ENCODE data around the gene ZFYVE16.
"Not testable (repeated sequence)": the region's sequence is repeated elsewhere in the genome, so short reads cannot be mapped to it uniquely, and the experiment has no call there.

Gene ZFYVE16

GRCh38 chr5:80407735-80408483 is at the start of gene ZFYVE16:
Gene ZFYVE16 (plus strand): TSS chr5:80408064. CDS start chr5:80434148, 26,084 bp downstream.
- peak; percentile 79 for DNase-seq

DNA sequence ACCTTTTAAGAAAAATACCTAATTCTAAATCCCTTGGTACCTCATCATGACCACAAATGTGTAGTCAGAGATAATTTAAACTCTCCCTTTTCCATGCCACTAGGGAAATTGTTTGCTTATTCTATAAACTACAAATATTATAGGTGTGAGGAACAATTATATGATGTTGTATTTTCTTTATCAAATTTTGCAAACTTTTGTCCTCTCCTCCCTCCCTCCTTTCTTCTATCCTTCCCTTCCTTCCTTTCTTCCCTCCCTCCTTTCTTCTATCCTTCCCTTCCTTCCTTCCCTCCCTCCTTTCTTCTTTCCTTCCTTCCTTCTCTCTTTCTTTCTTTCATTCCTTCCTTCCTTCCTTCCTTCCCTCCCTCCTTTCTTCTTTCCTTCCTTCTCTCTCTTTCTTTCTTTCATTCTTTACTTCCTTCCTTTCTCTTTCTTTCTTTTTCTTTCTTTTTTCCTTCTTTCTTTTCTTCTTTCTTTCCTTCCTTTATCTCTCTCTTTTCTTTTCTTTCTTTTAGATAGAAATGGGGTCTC is 46.9 kb upstream of the ZFYVE16 start:
- no peak for DNase-seq

DNA sequence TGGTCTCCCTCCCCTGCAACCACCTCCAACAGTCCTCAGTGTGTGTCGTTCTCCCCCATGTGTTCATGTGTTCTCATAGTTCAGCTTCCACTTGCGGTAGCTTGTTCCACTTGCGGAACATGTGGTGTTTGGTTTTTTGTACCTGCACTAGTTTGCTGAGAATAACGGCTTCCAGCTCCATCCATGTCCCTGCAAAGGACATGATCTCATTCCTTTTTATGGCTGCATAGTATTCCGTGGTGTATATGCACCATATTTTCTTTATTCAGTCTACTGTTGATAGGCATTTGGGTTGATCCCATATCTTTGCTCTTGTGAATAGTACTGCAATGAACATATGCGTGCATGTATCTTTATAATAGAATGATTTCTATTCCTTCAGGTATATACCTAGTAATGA is 43.0 kb upstream of the ZFYVE16 start:
- no peak for DNase-seq

- no peak for DNase-seq
These were observed 39.0 kb upstream of the ZFYVE16 start for GRCh38 chr5:80368661-80369480.

DNA sequence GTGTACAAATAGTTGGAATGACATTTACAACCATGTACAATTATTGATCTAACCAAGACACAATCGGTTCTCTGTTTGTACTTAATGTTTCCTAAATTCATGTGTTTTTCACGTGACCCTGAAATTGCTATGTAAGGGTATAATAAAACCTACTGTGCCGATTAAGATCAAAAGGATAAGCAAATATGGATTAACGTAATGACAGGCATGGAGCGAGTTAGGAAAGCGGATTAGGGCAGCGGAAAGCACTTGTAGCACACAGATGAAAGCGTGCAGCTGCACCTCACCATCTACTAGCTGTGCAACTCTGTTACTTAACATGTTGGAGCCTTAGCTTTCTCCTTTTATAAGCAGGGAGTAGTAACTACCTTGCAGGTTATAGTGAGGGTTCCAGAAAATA is 38.3 kb upstream of the ZFYVE16 start:
- DNase-seq, result no peak

GRCh38 chr5:80370390-80370789 is 37.5 kb upstream of the ZFYVE16 start:
- DNase-seq, result no peak

- DNase-seq, result no peak
These were observed 35.1 kb upstream of the ZFYVE16 start for GRCh38 chr5:80372780-80373179.

DNA sequence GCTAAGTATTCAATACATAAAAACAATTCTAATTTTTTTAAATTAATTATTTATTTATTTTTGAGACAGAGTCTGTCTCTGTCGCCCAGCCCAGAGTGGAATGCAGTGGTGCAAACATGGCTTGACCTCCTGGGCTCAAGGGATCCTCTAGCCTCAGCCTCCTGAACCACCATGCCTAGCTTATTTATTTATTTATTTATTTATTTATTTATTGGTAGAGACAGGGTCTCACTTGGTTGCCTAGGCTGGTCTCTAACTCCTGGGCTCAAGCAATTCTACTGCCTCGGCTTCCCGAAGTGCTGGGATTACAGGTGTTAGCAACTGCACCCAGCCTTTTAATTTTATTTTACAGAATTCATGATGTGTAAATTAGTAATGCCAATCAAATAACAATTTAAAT is 33.7 kb upstream of the ZFYVE16 start:
- DNase-seq, result no peak

DNA sequence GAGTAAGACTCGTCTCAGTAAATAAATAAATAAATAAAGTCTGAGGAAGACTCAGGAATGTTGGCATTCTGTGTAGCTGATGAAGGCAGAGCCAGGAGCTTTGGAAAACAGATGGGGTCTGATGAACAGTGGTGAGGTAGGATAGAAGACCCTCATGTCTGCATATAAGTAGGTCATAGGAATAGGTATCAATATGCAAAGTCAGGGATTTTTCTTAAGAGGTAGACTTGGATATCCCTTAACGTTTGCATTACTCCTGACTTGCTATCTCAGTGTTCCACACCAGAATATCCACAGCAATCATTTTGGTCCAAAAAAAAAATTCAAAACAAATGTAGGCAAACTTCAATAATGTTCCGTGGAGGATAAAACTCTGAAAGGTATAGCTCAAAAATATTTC is 31.3 kb upstream of the ZFYVE16 start:
- DNase-seq, result no peak

GRCh38 chr5:80382488-80382887 is 25.4 kb upstream of the ZFYVE16 start:
- DNase-seq, result no peak

DNA sequence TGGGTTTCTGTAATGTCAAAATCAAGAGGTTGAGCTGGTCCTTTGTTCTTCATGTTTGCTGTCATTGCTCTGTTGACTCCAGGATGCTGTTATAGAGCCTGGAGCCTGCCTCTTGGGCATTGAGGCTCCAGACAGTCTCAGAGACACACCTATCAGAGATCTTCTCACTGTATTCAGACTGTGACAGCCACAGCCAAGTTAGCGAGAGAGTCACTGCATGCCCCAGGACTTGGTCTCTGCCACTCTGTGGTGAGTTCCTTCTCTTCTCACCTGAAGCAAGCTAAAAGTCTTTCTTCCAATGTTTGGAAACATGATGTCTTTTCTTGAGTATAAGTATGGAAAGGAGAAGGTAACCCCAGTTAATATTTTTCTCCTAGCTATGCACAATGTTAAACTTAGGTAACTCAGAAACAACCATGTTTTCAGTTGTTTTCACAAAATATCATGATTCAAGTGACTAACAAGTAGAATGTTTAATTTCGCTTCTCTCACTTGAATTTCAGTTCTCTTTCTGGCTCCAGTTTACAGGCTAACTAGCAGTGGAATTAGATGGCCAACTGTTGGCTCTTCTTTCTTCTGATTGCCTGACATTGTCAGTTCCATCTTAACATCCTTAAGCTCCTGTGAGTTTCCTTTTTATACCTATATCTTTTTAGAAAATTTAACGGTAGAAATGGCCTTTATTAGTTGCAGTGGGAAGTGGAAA is 20.6 kb upstream of the ZFYVE16 start:
- no peak for DNase-seq

DNA sequence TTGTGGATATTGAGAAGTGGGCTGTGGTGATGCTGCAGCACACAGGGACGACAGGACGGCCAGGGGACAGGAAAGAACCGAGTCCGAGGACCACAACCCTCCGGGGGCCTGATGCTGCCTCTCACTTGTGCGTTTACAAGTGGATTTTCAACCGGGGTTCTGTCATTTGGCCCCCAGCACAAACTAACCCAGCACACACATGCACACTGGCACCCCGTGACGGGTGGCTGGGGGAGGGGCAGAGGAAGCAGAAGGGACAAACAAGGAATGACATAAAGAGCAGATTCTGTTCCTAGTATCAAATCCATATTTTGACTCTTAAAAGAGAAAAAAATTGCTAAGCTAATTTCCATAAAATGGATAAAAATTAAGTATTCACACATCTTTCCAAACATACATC is 18.3 kb upstream of the ZFYVE16 start:
- DNase-seq, result no peak

DNA sequence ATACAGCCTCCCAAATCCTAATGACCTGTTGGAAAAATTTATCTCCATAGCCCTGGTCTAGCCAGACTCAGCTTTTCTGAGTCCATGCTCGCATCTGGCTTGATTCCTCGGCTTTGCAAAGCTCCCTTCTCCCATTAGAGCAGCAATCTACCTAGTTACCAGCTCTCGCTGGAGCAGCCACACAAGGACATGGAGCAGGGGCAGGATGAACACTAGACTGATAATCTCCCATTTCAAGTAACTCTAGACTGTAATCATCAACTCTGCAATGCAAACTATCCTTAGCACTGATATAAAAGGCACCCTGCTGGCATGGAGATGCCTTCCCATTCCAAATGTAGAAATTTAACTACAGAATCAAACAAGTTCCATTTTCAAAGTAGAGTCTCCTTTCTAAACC is 17.5 kb upstream of the ZFYVE16 start:
- DNase-seq, result not testable (repeated sequence)

- DNase-seq, result not testable (repeated sequence)
These were observed 16.6 kb upstream of the ZFYVE16 start for GRCh38 chr5:80391267-80391666.

DNA sequence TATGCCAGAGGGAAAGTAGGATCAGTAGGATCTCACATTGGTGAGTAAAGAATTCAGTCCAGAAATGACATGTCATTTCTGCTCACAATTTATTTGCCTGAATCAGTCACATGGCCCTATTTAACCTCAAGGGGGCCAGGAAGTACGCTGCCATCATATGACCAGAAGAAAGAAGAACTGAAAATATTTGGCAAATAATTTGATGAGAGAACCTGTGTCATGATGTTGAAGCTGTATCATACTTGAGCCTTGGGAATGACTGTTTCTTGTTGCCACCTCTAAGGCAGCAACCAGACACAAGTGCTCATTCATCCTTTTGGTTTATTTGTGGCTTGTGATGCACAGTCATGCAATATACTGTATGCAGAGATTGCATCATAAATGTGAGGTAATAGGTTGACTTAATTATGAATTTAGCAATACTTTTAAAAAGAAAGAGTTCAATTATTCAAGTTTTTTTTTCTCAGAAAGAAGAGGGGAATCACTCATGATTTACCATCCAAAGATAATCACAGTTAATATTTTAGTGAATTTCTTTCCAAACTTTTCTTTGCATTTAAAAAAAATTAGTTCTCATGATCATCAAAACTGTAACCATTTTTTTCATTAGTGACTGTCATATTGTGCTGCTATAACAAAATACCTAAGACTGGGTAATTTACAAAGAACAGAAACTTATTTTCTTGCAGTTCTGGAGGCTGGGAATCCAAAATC is 8.2 kb upstream of the ZFYVE16 start:
- DNase-seq, result no peak

DNA sequence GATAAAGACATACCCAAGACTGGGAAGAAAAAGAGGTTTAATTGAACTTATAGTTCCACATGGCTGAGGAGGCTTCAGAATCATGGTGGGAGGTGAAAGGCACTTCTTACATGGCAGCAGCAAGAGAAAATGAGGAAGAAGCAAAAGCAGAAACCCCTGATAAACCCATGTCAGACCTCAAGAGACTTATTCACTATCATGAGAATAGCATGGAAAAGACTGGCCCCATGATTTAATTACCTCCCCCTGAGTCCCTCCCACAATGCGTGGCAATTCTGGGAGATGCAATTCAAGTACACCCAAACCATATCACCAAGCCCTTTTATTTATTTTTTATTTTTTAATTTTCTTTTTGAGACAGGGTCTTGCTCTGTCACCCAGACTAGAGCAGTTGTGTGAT is 7.5 kb upstream of the ZFYVE16 start:
- not testable (repeated sequence) for DNase-seq

DNA sequence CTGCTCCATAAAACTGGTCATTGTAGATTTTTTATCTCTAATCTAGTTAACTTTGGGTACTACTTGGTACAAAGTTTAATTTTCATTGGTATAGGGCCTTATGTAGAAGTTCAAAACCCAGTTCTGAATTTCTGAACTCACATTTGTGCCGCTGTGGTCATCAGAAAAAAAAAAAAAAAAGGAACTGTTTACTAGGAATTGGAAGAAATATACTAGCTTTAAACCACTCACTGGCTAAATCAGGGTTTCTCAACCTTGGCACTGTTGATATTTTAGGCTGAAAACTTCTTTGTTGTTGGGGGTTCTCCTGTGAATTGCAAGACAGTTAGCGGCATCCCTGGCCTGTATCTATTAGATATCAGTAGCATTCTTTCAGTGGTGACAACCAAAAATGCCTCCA is 4.1 kb upstream of the ZFYVE16 start:
- DNase-seq, result no peak

DNA sequence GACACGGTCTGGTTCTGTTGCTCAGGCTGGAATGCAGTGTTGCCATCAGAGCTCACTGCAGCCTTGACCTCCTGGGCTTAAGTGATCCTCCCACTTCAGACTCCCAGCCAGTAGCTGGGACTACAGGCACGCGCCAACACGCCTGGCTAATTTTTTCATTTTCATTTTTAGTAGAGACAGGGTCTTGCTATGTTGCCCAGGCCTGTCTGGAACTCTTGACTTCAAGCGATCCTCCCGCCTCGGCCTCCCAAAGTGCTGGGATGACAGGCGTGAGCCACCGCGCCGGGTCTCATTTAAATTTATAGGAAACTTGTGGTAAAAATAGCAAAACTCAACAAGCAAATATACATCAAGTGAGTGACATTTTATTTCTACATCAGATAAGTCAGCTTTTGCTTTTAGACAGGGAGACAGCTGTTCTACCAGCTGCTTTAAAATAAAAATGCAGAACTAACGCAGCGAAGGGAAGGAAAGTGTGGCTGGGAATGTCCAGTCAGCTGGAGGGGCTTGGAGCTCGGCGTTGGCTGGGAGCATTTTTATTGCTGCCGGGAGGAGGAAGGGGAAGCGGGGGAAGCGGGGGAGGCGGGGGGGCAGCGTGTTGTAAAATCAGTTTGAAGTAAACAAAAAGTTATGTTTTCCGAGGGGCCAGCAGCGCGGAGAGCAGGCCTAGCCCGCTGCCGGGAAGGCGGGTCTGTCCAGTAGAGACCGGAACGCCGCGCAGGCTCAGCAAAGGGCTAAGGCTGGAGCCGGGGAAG is 707 bp upstream of the ZFYVE16 start:
- no peak for DNase-seq

DNA sequence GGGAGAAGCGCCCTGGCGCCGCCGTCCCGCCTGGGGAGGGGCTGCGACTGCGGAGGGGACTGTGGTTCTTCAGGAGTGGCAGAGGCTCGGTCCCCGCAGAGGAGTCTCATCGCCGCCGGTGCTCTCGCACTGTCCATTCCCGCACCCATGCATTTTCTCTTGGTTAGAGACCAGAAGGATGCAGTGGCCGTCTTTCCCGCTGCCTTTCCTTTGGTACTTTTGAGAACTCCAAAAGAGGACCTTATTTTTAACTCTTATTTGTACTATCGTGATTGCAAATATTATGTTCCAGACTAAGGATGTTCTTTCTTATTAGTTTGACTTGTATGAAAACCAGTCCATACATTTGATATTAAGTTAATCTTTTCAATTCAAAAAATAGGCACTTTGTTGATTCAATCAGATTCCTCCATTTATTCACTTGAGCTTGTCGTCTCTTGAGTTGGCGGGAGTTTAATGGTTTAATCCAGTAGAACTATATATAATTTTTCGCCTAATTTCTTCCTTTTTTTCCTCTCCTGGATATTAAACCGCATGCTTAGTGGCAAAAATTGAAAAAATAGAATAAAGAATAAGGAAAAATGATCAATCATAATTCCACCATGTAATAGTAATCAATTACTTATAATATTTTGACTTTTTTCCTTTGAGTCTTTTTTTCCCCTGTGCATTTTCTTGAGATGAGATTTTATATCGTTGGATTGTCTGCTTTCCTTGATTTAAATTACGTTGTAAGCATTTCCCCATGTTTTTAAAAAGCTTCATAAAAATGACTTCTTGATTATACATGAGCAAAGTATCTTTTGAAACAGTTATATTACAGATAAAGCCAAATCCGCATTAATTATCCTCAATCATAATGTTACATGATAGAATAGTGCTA is 861 bp downstream of the ZFYVE16 start:
- no peak for DNase-seq

DNA sequence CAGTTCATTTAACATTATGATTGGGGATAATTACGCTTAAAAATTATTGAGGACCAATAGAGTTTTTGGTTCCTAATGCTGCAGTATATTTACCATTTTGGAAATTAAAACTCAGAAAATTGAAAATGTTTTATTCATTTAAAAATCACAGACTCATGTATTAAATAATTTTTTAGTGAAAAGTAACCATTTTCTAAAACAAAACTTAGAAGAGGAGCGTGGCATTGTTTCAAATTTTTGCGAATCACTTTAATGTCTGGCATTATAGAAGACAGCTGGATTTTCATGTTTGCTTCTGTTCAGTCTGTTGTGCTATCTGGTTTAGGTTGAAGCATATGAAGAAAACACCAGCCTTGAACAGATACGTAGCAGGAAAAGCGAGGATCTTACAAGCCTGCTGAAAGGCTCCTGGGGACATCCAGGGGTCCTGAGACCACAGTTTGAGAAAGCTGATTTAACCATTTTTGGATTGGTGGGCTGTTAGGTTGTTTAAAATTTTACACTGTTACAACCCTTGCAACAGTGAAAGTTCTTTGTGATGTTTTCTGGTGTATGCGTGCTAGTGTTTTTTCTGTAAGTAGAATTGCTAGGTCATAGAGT is 1.6 kb downstream of the ZFYVE16 start:
- no peak for DNase-seq
